SU-DHL-6 (cell line): ENCODE data around the gene CBY2.

Experiments used
- H2AFZ ChIP-seq: fragments of 200-600 bp; sonication (generic); 2 replicates; pipeline ENCODE4 v1.6.1; 2014; ENCODE audit warnings: low read depth, mild to moderate bottlenecking, moderate library complexity, mixed read lengths, antibody characterized with exemption, low read length; ENCODE audit not compliant: severe bottlenecking
- H3F3A ChIP-seq: fragments of 200-600 bp; shearing (Covaris generic); 2 replicates; pipeline ENCODE4 v1.6.0; 2016; ENCODE audit warnings: antibody characterized with exemption, mild to moderate bottlenecking; ENCODE audit not compliant: insufficient read depth
- H3K27ac ChIP-seq: fragments of 200-600 bp; sonication (generic); 2 replicates; pipeline ENCODE4 v1.5.1; 2016; ENCODE audit warnings: low read depth, mild to moderate bottlenecking, low read length, moderate library complexity, mixed read lengths
- H3K27me3 ChIP-seq: fragments of 200-600 bp; sonication (generic), shearing (Covaris generic); 2 replicates; pipeline ENCODE4 v1.6.0; 2014; ENCODE audit warnings: mild to moderate bottlenecking, low read length
- H3K36me3 ChIP-seq: fragments of 200-600 bp; sonication (generic); 2 replicates; pipeline ENCODE4 v1.6.1; 2014; ENCODE audit warnings: mild to moderate bottlenecking, low read length, mixed read lengths
- H3K4me2 ChIP-seq: fragments of 300-600, 200-600 bp; shearing (Covaris generic), sonication (generic); 2 replicates; pipeline ENCODE4 v1.6.0; 2014; ENCODE audit warnings: low read length, low read depth, mild to moderate bottlenecking; ENCODE audit not compliant: poor library complexity, severe bottlenecking
- H3K4me3 ChIP-seq: fragments of 200-600 bp; sonication (generic); 2 replicates; pipeline ENCODE4 v1.5.1; 2014; ENCODE audit warnings: antibody characterized with exemption, low read length, mild to moderate bottlenecking, mixed read lengths; ENCODE audit not compliant: insufficient read depth, poor library complexity, severe bottlenecking
- H3K79me2 ChIP-seq: fragments of 200-600 bp; sonication (generic); 2 replicates; pipeline ENCODE4 v1.6.1; 2014; ENCODE audit warnings: mild to moderate bottlenecking, low read length, moderate library complexity; ENCODE audit not compliant: insufficient read depth
- H3K9ac ChIP-seq: fragments of 200-600 bp; sonication (generic); 2 replicates; pipeline ENCODE4 v1.7.0; 2014; ENCODE audit warnings: mild to moderate bottlenecking, low read length
- H3K9me2 ChIP-seq: fragments of 200-600 bp; sonication (generic); replicated peaks from 2 replicates; pipeline ENCODE4 v1.6.1; 2014; ENCODE audit warnings: low read length; ENCODE audit not compliant: insufficient read depth
- H3K9me3 ChIP-seq: fragments of 200-600 bp; sonication (generic); 2 replicates; pipeline ENCODE4 v1.6.1; 2014; ENCODE audit warnings: low read length, mixed read lengths; ENCODE audit not compliant: insufficient read depth
- H4K20me1 ChIP-seq: fragments of 200-600 bp; sonication (generic); 2 replicates; pipeline ENCODE4 v1.6.1; 2014; ENCODE audit warnings: low read depth, mild to moderate bottlenecking, antibody characterized with exemption, low read length, moderate library complexity, mixed read lengths
- EZH2phosphoT487 ChIP-seq: fragments of 200-600 bp; sonication (generic), shearing (Covaris generic); conservative IDR thresholded peaks from 2 replicates; pipeline ENCODE4 v1.6.1; 2018; ENCODE audit warnings: mild to moderate bottlenecking, antibody characterized with exemption, low read length, moderate library complexity, mixed read lengths
- TF ChIP-seq, protein P1 (sequence below): fragments of 200-600 bp; sonication (generic); IDR thresholded peaks from one replicate; pipeline ENCODE4 v1.5.1; 2017; ENCODE audit warnings: antibody characterized with exemption, mild to moderate bottlenecking, low read length, moderate library complexity; ENCODE audit not compliant: insufficient read depth, poor library complexity, severe bottlenecking

The CBY2 gene, protein sequence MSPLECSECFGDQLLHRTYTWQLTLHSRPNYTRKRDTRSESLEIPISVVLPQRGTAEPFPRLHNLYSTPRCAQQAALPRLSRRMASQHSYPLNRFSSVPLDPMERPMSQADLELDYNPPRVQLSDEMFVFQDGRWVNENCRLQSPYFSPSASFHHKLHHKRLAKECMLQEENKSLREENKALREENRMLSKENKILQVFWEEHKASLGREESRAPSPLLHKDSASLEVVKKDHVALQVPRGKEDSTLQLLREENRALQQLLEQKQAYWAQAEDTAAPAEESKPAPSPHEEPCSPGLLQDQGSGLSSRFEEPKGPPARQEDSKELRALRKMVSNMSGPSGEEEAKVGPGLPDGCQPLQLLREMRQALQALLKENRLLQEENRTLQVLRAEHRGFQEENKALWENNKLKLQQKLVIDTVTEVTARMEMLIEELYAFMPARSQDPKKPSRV

DNA sequence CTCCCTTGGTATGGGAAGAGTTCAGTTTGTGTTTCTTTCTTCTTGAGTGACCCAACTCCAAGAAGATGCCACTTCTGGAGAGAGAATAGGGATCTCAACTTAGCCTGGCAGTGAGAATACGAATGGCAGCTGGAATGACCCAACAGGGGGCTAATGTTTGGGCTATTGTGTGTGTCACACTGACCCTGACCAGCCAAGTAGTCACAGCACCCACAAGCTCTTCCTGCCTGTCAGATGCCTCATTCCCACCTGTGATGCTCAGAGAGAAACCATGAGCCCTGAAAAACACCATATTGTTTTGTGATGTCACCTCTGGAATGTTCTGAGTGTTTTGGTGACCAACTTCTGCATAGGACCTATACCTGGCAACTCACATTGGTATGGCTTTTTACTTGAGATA is at the start of gene CBY2:
CBY2 (plus strand) TSS at position 233 of the 400 bp plus-strand sequence; CDS start at position 304, 71 bp downstream.
- H3K4me3 ChIP-seq = no peak within 1 kb of the TSS
- TF ChIP-seq EZH2phosphoT487 = no peak
- TF ChIP-seq, protein P1, sequence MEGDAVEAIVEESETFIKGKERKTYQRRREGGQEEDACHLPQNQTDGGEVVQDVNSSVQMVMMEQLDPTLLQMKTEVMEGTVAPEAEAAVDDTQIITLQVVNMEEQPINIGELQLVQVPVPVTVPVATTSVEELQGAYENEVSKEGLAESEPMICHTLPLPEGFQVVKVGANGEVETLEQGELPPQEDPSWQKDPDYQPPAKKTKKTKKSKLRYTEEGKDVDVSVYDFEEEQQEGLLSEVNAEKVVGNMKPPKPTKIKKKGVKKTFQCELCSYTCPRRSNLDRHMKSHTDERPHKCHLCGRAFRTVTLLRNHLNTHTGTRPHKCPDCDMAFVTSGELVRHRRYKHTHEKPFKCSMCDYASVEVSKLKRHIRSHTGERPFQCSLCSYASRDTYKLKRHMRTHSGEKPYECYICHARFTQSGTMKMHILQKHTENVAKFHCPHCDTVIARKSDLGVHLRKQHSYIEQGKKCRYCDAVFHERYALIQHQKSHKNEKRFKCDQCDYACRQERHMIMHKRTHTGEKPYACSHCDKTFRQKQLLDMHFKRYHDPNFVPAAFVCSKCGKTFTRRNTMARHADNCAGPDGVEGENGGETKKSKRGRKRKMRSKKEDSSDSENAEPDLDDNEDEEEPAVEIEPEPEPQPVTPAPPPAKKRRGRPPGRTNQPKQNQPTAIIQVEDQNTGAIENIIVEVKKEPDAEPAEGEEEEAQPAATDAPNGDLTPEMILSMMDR = no peak
- no peaks in the 10 kb centered on the region for H3K9me3 ChIP-seq
- H3K27me3 ChIP-seq = no peaks in the 10 kb centered on the region
- H3K79me2 ChIP-seq = no peaks in the 10 kb centered on the region
- H3K27ac ChIP-seq = no peak within 1 kb of the TSS
- H4K20me1 ChIP-seq = no peaks in the 10 kb centered on the region
- H3K4me2 ChIP-seq = no peak within 1 kb of the TSS
- H3K36me3 ChIP-seq = no peaks in the 10 kb centered on the region
- H3F3A ChIP-seq = no peaks in the 10 kb centered on the region
- no peak within 1 kb of the TSS for H3K9ac ChIP-seq
- H2AFZ ChIP-seq = no peak within 1 kb of the TSS
- H3K9me2 ChIP-seq = no peaks in the 10 kb centered on the region

DNA sequence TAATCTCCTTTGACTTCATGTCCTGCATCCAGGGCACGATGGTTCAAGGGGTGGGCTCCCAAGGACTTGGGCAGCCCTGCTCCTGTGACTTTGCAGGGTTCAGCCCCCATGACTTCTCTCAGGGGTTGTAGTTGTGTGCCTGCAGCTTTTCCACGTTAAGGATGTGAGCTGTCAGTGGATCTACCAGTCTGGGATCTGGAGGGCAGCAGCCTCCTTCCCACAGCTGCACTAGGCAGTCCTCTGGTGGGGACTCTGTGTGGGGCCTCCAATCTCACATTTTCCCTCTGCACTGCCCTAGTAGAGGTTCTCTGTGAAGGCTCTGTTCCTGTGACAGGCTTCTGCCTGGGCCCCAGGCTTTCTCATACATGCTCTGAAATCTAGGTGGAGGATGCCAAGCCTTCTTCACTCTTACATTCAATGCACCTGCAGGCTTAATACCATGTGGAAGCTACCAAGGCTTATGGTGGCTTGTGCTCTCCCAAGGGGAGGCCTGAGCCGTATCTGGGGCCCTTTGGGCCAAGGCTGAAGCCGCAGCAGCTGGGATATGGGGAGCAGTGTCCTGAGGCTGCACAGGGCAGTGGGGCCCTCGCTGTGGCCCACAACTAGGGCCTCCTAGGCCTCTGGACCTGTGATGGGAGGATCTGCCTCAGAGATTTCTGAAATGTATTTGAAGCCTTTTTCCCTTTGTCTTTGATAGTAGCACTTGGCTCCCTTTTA is 47.3 kb upstream of the CBY2 start:
- H3K4me3 ChIP-seq = no peak overlapping the region
- H3K27ac ChIP-seq = no peak overlapping the region
- H3K9me3 ChIP-seq = no peaks in the 10 kb centered on the region
- H4K20me1 ChIP-seq = no peaks in the 10 kb centered on the region
- no peaks in the 10 kb centered on the region for H3K9me2 ChIP-seq
- no peak overlapping the region for H3K9ac ChIP-seq
- H2AFZ ChIP-seq = no peak overlapping the region
- no peak for TF ChIP-seq EZH2phosphoT487
- TF ChIP-seq, protein P1 = no peak
- H3K27me3 ChIP-seq = no peaks in the 10 kb centered on the region
- H3F3A ChIP-seq = no peaks in the 10 kb centered on the region
- no peaks in the 10 kb centered on the region for H3K79me2 ChIP-seq
- H3K4me2 ChIP-seq = no peak overlapping the region
- no peaks in the 10 kb centered on the region for H3K36me3 ChIP-seq

- TF ChIP-seq, protein P1 = no peak
- TF ChIP-seq EZH2phosphoT487 = no peak
- H3K27ac ChIP-seq = no peak overlapping the region
- H4K20me1 ChIP-seq = no peaks in the 10 kb centered on the region
- no peaks in the 10 kb centered on the region for H3K27me3 ChIP-seq
- H3K4me2 ChIP-seq = no peak overlapping the region
- no peaks in the 10 kb centered on the region for H3K36me3 ChIP-seq
- no peaks in the 10 kb centered on the region for H3F3A ChIP-seq
- H3K79me2 ChIP-seq = no peaks in the 10 kb centered on the region
- no peak overlapping the region for H2AFZ ChIP-seq
- H3K9ac ChIP-seq = no peak overlapping the region
- no peak overlapping the region for H3K4me3 ChIP-seq
- H3K9me3 ChIP-seq = no peaks in the 10 kb centered on the region
- H3K9me2 ChIP-seq = no peaks in the 10 kb centered on the region
These were observed 43.4 kb upstream of the CBY2 start for GRCh38 chr13:45658586-45659235.
